PC-9 (cell line): ENCODE measurements around the gene FIGNL2. TPM values are rescaled to one million over a fixed set of nuclear protein-coding genes. Genes with fewer than 3 reads are reported as not detected.

Experiments
- BruUV-seq: library from RNA; stranded (reverse); fragments of 400-500 nt; replicated peaks from 2 replicates; lab custom pipeline; 2021; lab: Mats Ljungman, UMichigan
- CTCF ChIA-PET: fragments of 300-600 bp; sonication (Branson Sonifier 250); formaldehyde crosslinking; loops from one replicate; lab custom pipeline; 2022; ENCODE audit warnings: antibody characterized with exemption; lab: Charles Lee
- POLR2A ChIA-PET: fragments of 300-600 bp; sonication (Branson Sonifier 250); formaldehyde crosslinking; loops from one replicate; lab custom pipeline; 2022; ENCODE audit warnings: antibody characterized with exemption; ENCODE audit not compliant: unreplicated experiment; lab: Charles Lee
- DNase-seq, 2 experiments: peaks; one replicate each; pipeline versions ENCODE4 v3.0.0 to v3.0.0-alpha.2; 2015 to 2022; ENCODE audit warnings: mixed read lengths in 1 of 2
- H2AFZ ChIP-seq: fragments of 200-600 bp; sonication (generic); 2 replicates; pipeline ENCODE4 v1.8.1; 2017; ENCODE audit warnings: antibody characterized with exemption
- H3F3A ChIP-seq: fragments of 200-600 bp; sonication (generic); 2 replicates; pipeline ENCODE4 v1.8.1; 2017; ENCODE audit warnings: antibody characterized with exemption, mild to moderate bottlenecking, low read depth; ENCODE audit not compliant: insufficient read depth
- H3K27ac ChIP-seq: fragments of 200-600 bp; sonication (generic); 2 replicates; pipeline ENCODE4 v1.6.1; 2016; ENCODE audit warnings: mixed run types
- H3K27me3 ChIP-seq: fragments of 200-600 bp; sonication (generic); 2 replicates; pipeline ENCODE4 v1.6.1; 2016; ENCODE audit warnings: low read depth, mixed run types; ENCODE audit not compliant: insufficient read depth
- H3K36me3 ChIP-seq: fragments of 200-600 bp; sonication (generic); 2 replicates; pipeline ENCODE4 v1.6.1; 2016; ENCODE audit warnings: low read depth, mixed run types
- H3K4me1 ChIP-seq: fragments of 200-600 bp; sonication (generic); replicated peaks from 2 replicates; pipeline ENCODE4 v1.6.1; 2016; ENCODE audit warnings: mixed run types; ENCODE audit not compliant: insufficient read depth
- H3K4me2 ChIP-seq: fragments of 200-600 bp; sonication (generic); 2 replicates; pipeline ENCODE4 v1.6.1; 2017; ENCODE audit warnings: mixed run types
- H3K4me3 ChIP-seq: fragments of 200-600 bp; sonication (generic); 2 replicates; pipeline ENCODE4 v1.6.1; 2016; ENCODE audit warnings: mixed run types
- H3K79me2 ChIP-seq: fragments of 200-600 bp; sonication (generic); 2 replicates; pipeline ENCODE4 v1.6.1; 2017; ENCODE audit warnings: low read depth, mixed run types
- H3K9me2 ChIP-seq: fragments of 200-600 bp; sonication (generic); 2 replicates; pipeline ENCODE4 v1.8.1; 2017; ENCODE audit warnings: mild to moderate bottlenecking; ENCODE audit not compliant: insufficient read depth
- H3K9me3 ChIP-seq: fragments of 200-600 bp; sonication (generic); 2 replicates; pipeline ENCODE4 v1.8.1; 2016; ENCODE audit warnings: low read depth; ENCODE audit not compliant: insufficient read depth
- H4K20me1 ChIP-seq: fragments of 200-600 bp; sonication (generic); 2 replicates; pipeline ENCODE4 v1.8.1; 2017; ENCODE audit not compliant: insufficient read depth
- CTCF ChIP-seq: fragments of 200-600 bp; sonication (generic); conservative IDR thresholded peaks from 2 replicates; pipeline ENCODE4 v1.6.1; 2017; ENCODE audit warnings: mixed run types, antibody characterized with exemption, mild to moderate bottlenecking, moderate library complexity
- EZH2 ChIP-seq: fragments of 200-600 bp; sonication (generic); IDR thresholded peaks from 2 replicates; pipeline ENCODE4 v1.8.0; 2017; ENCODE audit warnings: antibody characterized with exemption, low read depth
- intact Hi-C: fragments of 100-400 bp; cut with micrococcal nuclease; formaldehyde crosslinking; loops from one replicate; pipeline ENCODE4 v1.10.0; 2022; ENCODE audit not compliant: unreplicated experiment
- total RNA-seq: library from RNA; stranded (reverse); gene quantifications from 2 replicates; pipeline ENCODE4 v1.2.3, GENCODE V29; 2021

The FIGNL2 gene
- total RNA-seq, 1 experiment from 2014 or later = not detected

- no peak for DNase-seq
- ChIA-PET POLR2A (no interaction called here), CTCF (interaction anchor here (0.6 to 1.9 kb wide), 2 partner anchors 60 to 454 kb away, joined by 3 to 8 read pairs; no protein-coding TSS in a partner anchor)
- H2AFZ ChIP-seq = no peak overlapping the region
- no peak overlapping the region for H3K4me3 ChIP-seq
- intact Hi-C loops = no loop called here
- H3K36me3 ChIP-seq = no peaks in the 10 kb centered on the region
- H3K4me1 ChIP-seq = no peaks in the 10 kb centered on the region
- no peaks in the 10 kb centered on the region for H4K20me1 ChIP-seq
- H3K27ac ChIP-seq = no peak overlapping the region
- H3K9me3 ChIP-seq = no peaks in the 10 kb centered on the region
- no peaks in the 10 kb centered on the region for H3F3A ChIP-seq
- no peak for TF ChIP-seq CTCF
- BruUV-seq = no TSS peak
- H3K4me2 ChIP-seq = no peak overlapping the region
- no peaks in the 10 kb centered on the region for H3K9me2 ChIP-seq
- peaks cover 34% of the 10 kb centered on the region for H3K27me3 ChIP-seq
- H3K79me2 ChIP-seq = no peaks in the 10 kb centered on the region
Measured at GRCh38 chr12:51825216-51825615, 23.3 kb downstream of the FIGNL2 start.

GRCh38 chr12:51823875-51824565 lies 24.5 kb downstream of the FIGNL2 start:
- no peaks in the 10 kb centered on the region for H3F3A ChIP-seq
- CTCF ChIA-PET = interaction anchor here (0.6 to 1.9 kb wide), 5 partner anchors 51 to 1059 kb away, joined by 3 to 8 read pairs (median 3); no protein-coding TSS in a partner anchor
- intact Hi-C loops = loop anchor here (5.0 kb wide), 3 partner anchors 402 to 997 kb away; partner anchors contain the start of gene SLC4A8
- no peaks in the 10 kb centered on the region for H3K36me3 ChIP-seq
- no peak for TF ChIP-seq EZH2
- TF ChIP-seq CTCF = peak; percentile 61
- H2AFZ ChIP-seq = no peak overlapping the region
- no peak overlapping the region for H3K27ac ChIP-seq
- no peaks in the 10 kb centered on the region for H3K9me3 ChIP-seq
- no peaks in the 10 kb centered on the region for H3K79me2 ChIP-seq
- H3K4me2 ChIP-seq = no peak overlapping the region
- BruUV-seq = no TSS peak
- no peaks in the 10 kb centered on the region for H3K4me1 ChIP-seq
- POLR2A ChIA-PET = interaction anchor here (0.7 kb wide), 1 partner anchor 369 kb away, joined by 4 read pairs; no protein-coding TSS in a partner anchor
- no peak overlapping the region for H3K4me3 ChIP-seq
- H4K20me1 ChIP-seq = no peaks in the 10 kb centered on the region
- peaks cover 22% of the 10 kb centered on the region for H3K27me3 ChIP-seq
- no peaks in the 10 kb centered on the region for H3K9me2 ChIP-seq
- DNase-seq = peak; percentile 30 to 39

GRCh38 chr12:51822956-51823355 lies 25.6 kb downstream of the FIGNL2 start:
- no peak for TF ChIP-seq EZH2
- Histone ChIP-seq H3K4me1 (no peaks in the 10 kb centered on the region), H3K4me3 (no peak overlapping the region), H3K27ac (no peak overlapping the region), H3K36me3 (no peaks in the 10 kb centered on the region), H3K9me2 (no peaks in the 10 kb centered on the region), H3K4me2 (no peak overlapping the region), H3K79me2 (no peaks in the 10 kb centered on the region), H3K27me3 (peaks cover 18% of the 10 kb centered on the region), H3K9me3 (no peaks in the 10 kb centered on the region), H3F3A (no peaks in the 10 kb centered on the region), H2AFZ (no peak overlapping the region), H4K20me1 (no peaks in the 10 kb centered on the region)
- intact Hi-C loops = loop anchor here (5.0 kb wide), 3 partner anchors 401 to 996 kb away; partner anchors contain the start of gene SLC4A8
- no peak for DNase-seq
- no TSS peak for BruUV-seq
- CTCF ChIA-PET = no interaction called here
- POLR2A ChIA-PET = no interaction called here
